ENCODE data around the gene SLIT3. TPM values are rescaled to one million over a fixed set of nuclear protein-coding genes. Genes with fewer than 3 reads are reported as not detected.

Gene SLIT3
- total and polyA plus RNA-seq, 2 experiments from 2014 or later = 0.59 to 0.71 TPM

DNA sequence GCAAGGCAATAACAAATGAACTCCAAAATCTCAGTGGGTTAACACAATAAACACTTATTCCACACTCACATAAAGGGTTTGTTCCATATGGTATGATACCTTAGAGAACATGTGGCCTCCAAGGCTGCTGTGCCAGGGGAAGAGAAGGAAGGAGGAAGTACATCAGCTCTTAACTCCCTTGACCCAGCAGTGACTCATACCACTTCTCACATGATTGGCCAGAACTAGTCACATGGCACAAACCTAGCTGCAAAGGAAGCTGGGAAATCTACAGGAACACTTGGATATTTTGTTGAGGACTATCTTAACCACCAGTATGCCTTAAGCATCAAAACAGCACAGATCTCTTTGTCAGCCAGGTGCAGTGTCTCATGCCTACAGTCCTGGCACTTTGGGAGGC, 99.3 kb downstream of the SLIT3 start (continued):
- TF ChIP-seq EZH2phosphoT487 (IDR thresholded peaks at IDR 0.05; ENCODE audit: unreplicated experiment) (no peak), POLR2AphosphoS5 (IDR thresholded peaks at IDR 0.05; ENCODE audit: low read depth) (no peak), ZNF331 (CRISPR knock-in tag; IDR thresholded peaks at IDR 0.05; ENCODE audit: low read depth) (no peak), JUNB (IDR thresholded peaks at IDR 0.05; ENCODE audit: unreplicated experiment) (no peak), CREB1 (CRISPR knock-in tag; IDR thresholded peaks at IDR 0.05; ENCODE audit: low read depth) (no peak), EZH2 (IDR thresholded peaks at IDR 0.05; ENCODE audit: low read depth, unreplicated experiment) (no peak), STAT1 (IDR thresholded peaks at IDR 0.05; ENCODE audit: unreplicated experiment) (no peak), ZNF114 (CRISPR knock-in tag; IDR thresholded peaks at IDR 0.05) (no peak)
- TF ChIP-seq, protein P1, sequence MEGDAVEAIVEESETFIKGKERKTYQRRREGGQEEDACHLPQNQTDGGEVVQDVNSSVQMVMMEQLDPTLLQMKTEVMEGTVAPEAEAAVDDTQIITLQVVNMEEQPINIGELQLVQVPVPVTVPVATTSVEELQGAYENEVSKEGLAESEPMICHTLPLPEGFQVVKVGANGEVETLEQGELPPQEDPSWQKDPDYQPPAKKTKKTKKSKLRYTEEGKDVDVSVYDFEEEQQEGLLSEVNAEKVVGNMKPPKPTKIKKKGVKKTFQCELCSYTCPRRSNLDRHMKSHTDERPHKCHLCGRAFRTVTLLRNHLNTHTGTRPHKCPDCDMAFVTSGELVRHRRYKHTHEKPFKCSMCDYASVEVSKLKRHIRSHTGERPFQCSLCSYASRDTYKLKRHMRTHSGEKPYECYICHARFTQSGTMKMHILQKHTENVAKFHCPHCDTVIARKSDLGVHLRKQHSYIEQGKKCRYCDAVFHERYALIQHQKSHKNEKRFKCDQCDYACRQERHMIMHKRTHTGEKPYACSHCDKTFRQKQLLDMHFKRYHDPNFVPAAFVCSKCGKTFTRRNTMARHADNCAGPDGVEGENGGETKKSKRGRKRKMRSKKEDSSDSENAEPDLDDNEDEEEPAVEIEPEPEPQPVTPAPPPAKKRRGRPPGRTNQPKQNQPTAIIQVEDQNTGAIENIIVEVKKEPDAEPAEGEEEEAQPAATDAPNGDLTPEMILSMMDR (conservative IDR thresholded peaks at IDR 0.05; ENCODE audit: low read depth in 2 of 2) = no peak
- TF ChIP-seq, protein P2, sequence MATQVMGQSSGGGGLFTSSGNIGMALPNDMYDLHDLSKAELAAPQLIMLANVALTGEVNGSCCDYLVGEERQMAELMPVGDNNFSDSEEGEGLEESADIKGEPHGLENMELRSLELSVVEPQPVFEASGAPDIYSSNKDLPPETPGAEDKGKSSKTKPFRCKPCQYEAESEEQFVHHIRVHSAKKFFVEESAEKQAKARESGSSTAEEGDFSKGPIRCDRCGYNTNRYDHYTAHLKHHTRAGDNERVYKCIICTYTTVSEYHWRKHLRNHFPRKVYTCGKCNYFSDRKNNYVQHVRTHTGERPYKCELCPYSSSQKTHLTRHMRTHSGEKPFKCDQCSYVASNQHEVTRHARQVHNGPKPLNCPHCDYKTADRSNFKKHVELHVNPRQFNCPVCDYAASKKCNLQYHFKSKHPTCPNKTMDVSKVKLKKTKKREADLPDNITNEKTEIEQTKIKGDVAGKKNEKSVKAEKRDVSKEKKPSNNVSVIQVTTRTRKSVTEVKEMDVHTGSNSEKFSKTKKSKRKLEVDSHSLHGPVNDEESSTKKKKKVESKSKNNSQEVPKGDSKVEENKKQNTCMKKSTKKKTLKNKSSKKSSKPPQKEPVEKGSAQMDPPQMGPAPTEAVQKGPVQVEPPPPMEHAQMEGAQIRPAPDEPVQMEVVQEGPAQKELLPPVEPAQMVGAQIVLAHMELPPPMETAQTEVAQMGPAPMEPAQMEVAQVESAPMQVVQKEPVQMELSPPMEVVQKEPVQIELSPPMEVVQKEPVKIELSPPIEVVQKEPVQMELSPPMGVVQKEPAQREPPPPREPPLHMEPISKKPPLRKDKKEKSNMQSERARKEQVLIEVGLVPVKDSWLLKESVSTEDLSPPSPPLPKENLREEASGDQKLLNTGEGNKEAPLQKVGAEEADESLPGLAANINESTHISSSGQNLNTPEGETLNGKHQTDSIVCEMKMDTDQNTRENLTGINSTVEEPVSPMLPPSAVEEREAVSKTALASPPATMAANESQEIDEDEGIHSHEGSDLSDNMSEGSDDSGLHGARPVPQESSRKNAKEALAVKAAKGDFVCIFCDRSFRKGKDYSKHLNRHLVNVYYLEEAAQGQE (IDR thresholded peaks at IDR 0.05; ENCODE audit: unreplicated experiment) = no peak
- TF ChIP-seq, protein P3, sequence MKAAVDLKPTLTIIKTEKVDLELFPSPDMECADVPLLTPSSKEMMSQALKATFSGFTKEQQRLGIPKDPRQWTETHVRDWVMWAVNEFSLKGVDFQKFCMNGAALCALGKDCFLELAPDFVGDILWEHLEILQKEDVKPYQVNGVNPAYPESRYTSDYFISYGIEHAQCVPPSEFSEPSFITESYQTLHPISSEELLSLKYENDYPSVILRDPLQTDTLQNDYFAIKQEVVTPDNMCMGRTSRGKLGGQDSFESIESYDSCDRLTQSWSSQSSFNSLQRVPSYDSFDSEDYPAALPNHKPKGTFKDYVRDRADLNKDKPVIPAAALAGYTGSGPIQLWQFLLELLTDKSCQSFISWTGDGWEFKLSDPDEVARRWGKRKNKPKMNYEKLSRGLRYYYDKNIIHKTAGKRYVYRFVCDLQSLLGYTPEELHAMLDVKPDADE (IDR thresholded peaks at IDR 0.05) = no peak

DNA sequence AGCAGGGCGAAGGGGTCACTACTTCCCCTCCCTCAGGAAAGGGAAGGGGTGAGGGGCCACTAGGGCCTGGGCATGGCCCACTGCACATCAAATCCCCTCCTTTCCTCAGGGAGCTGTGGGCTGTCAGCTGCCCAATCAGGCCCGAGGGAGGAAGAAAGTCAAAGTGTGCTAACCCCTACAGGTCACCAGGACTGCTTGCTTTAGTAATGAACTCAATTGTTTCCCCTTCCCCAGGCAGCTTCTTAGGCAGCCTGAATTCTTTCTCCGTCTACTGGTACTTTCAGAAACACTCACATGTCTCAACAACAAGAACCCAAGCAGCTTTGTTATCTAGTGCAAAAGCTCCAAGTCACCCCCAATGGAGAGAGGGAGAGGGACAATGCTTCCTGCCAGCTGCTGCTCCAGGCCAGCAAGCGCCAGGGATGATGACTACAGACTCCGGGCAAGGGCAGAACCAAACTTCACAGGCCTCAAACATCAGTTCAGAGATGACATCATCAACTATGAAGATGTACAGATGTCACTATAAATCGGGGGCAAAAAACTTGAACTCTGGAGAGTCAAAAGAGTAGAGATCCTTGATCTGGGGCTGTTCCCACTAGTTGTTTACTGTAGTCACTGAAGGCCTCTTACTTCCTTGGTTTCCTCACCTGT, 100.7 kb downstream of the SLIT3 start:
- Histone ChIP-seq H3K9me2 (ENCODE audit: insufficient read depth) (0 out of 2 replicates have a peak, but pooled peaks cover 3% of the 10 kb centered on the region), H3K36me3 (ENCODE audit: insufficient read depth) (no peaks in the 10 kb centered on the region), H2AFZ (peak overlapping the region; percentile 23; the same call in 1 of the 2 replicates), H3K27me3 (ENCODE audit: insufficient read depth) (no peaks in the 10 kb centered on the region), H4K20me1 (replicated peaks; ENCODE audit: insufficient read depth) (no peaks in the 10 kb centered on the region; the same call in 1 of the 2 replicates), H3K27ac (ENCODE audit: low read depth) (no peak overlapping the region), H3K4me2 (no peak overlapping the region), H3K4me3 (no peak overlapping the region), H3K4me1 (ENCODE audit: insufficient read depth) (no peaks in the 10 kb centered on the region), H3K79me2 (replicated peaks; ENCODE audit: insufficient read depth) (no peaks in the 10 kb centered on the region), H3F3A (replicated peaks; ENCODE audit: low read depth) (no peaks in the 10 kb centered on the region)
- DNase-seq (ENCODE audit: low spot score) = no peak
- peaks cover 3% of the 10 kb centered on the region; the same call in 1 of the 3 replicates for H3K4me1 Mint-ChIP-seq
- H3K27ac Mint-ChIP-seq = no peak overlapping the region
- peaks cover 2% of the 10 kb centered on the region for H3K27me3 Mint-ChIP-seq (ENCODE audit: insufficient read depth, low read depth, poor library complexity)
- H3K9me3 Mint-ChIP-seq = peaks cover 3% of the 10 kb centered on the region; the same call in 1 of the 3 replicates
- no peak overlapping the region for H3K4me3 Mint-ChIP-seq
- ATAC-seq = peak; percentile 62
- no peaks in the 10 kb centered on the region for H3K36me3 Mint-ChIP-seq (ENCODE audit: low read depth)
- TF ChIP-seq ZNF331 (CRISPR knock-in tag; IDR thresholded peaks at IDR 0.05; ENCODE audit: low read depth) (no peak), CREB1 (CRISPR knock-in tag; IDR thresholded peaks at IDR 0.05; ENCODE audit: low read depth) (no peak), STAT1 (IDR thresholded peaks at IDR 0.05; ENCODE audit: unreplicated experiment) (no peak), EZH2phosphoT487 (IDR thresholded peaks at IDR 0.05; ENCODE audit: unreplicated experiment) (no peak), NANOG (IDR thresholded peaks at IDR 0.05; ENCODE audit: borderline replicate concordance) (no peak), EZH2 (IDR thresholded peaks at IDR 0.05; ENCODE audit: low read depth, unreplicated experiment) (no peak), POLR2AphosphoS5 (IDR thresholded peaks at IDR 0.05; ENCODE audit: low read depth) (no peak)
- TF ChIP-seq, protein P1 (conservative IDR thresholded peaks at IDR 0.05; ENCODE audit: low read depth in 2 of 2) = no peak
- TF ChIP-seq, protein P3 (IDR thresholded peaks at IDR 0.05) = no peak

All from GM23338 (cell line).